ENCODE data around the gene RMI2. TPM values are rescaled to one million over a fixed set of nuclear protein-coding genes. Genes with fewer than 3 reads are reported as not detected.

RMI2 gene
- total RNA-seq, 2 experiments from 2014 or later = 53.5 to 55.1 TPM

- H3K36me3 Mint-ChIP-seq (ENCODE audit: low read depth) = peaks cover 3% of the 10 kb centered on the region
- no peaks in the 10 kb centered on the region for H3K27me3 Mint-ChIP-seq
- ChIA-PET POLR2A (interaction anchor here (0.6 kb wide), 1 partner anchor 16 kb away, joined by 10 read pairs; no protein-coding TSS in a partner anchor), CTCF (no interaction called here)
- peak overlapping the region; percentile 79 for H3K27ac Mint-ChIP-seq
- H3K4me1 Mint-ChIP-seq = peaks cover 78% of the 10 kb centered on the region
- H3K9me3 Mint-ChIP-seq = no peaks in the 10 kb centered on the region
- DNase-seq = no peak
- peak overlapping the region; percentile 23 for H3K4me3 Mint-ChIP-seq
Observed at GRCh38 chr16:11313493-11314308, 31.6 kb upstream of the RMI2 start.

- H3K27ac Mint-ChIP-seq = no peak overlapping the region
- no peak for DNase-seq
- peaks cover 77% of the 10 kb centered on the region for H3K4me1 Mint-ChIP-seq
- ChIA-PET CTCF (interaction anchor here (0.8 kb wide), 1 partner anchor 10 kb away, joined by 4 read pairs; no protein-coding TSS in a partner anchor), POLR2A (no interaction called here)
- no peaks in the 10 kb centered on the region for H3K9me3 Mint-ChIP-seq
- H3K27me3 Mint-ChIP-seq = no peaks in the 10 kb centered on the region
- H3K4me3 Mint-ChIP-seq = no peak overlapping the region
- peaks cover 3% of the 10 kb centered on the region for H3K36me3 Mint-ChIP-seq (ENCODE audit: low read depth)
Observed at GRCh38 chr16:11314309-11314894, 30.9 kb upstream of the RMI2 start.

GRCh38 chr16:11315510-11315909, 29.7 kb upstream of the RMI2 start:
- Mint-ChIP-seq H3K27ac (no peak overlapping the region), H3K9me3 (no peaks in the 10 kb centered on the region), H3K36me3 (ENCODE audit: low read depth) (peaks cover 3% of the 10 kb centered on the region), H3K4me3 (no peak overlapping the region), H3K4me1 (peaks cover 75% of the 10 kb centered on the region), H3K27me3 (no peaks in the 10 kb centered on the region)
- CTCF ChIA-PET = interaction anchor here (0.8 kb wide), 1 partner anchor 9 kb away, joined by 4 read pairs; no protein-coding TSS in a partner anchor
- no peak for DNase-seq
- POLR2A ChIA-PET = no interaction called here

GRCh38 chr16:11316331-11317015, 28.8 kb upstream of the RMI2 start:
- Mint-ChIP-seq H3K4me1 (peaks cover 70% of the 10 kb centered on the region), H3K27ac (peak overlapping the region; percentile 9)
- POLR2A ChIA-PET = no interaction called here

GRCh38 chr16:11318817-11319216, 26.4 kb upstream of the RMI2 start:
- ChIA-PET CTCF (no interaction called here), POLR2A (no interaction called here)
- Mint-ChIP-seq H3K9me3 (no peaks in the 10 kb centered on the region), H3K27me3 (no peaks in the 10 kb centered on the region), H3K36me3 (ENCODE audit: low read depth) (peaks cover 3% of the 10 kb centered on the region), H3K27ac (no peak overlapping the region), H3K4me1 (peaks cover 64% of the 10 kb centered on the region), H3K4me3 (no peak overlapping the region)
- DNase-seq = no peak

More at GRCh38 chr16:11316331-11317015, 28.8 kb upstream of the RMI2 start:
- H3K27me3 Mint-ChIP-seq = no peaks in the 10 kb centered on the region
- no peak overlapping the region for H3K4me3 Mint-ChIP-seq
- peaks cover 3% of the 10 kb centered on the region for H3K36me3 Mint-ChIP-seq (ENCODE audit: low read depth)
- DNase-seq = no peak
- CTCF ChIA-PET = interaction anchor here (1.2 kb wide), 1 partner anchor 9 kb away, joined by 3 read pairs; no protein-coding TSS in a partner anchor
- H3K9me3 Mint-ChIP-seq = no peaks in the 10 kb centered on the region

- ChIA-PET POLR2A (no interaction called here), CTCF (interaction anchor here (1.0 to 1.3 kb wide), 2 partner anchors 9 to 23 kb away, joined by 4 read pairs; no protein-coding TSS in a partner anchor)
- no peak for DNase-seq
- no peak overlapping the region for H3K27ac Mint-ChIP-seq
- peaks cover 4% of the 10 kb centered on the region for H3K36me3 Mint-ChIP-seq (ENCODE audit: low read depth)
- H3K4me1 Mint-ChIP-seq = peaks cover 57% of the 10 kb centered on the region
- no peaks in the 10 kb centered on the region for H3K9me3 Mint-ChIP-seq
- no peak overlapping the region for H3K4me3 Mint-ChIP-seq
- no peaks in the 10 kb centered on the region for H3K27me3 Mint-ChIP-seq
Observed at GRCh38 chr16:11319529-11320146, 25.6 kb upstream of the RMI2 start.

GRCh38 chr16:11320170-11320569, 25.1 kb upstream of the RMI2 start:
- H3K4me3 Mint-ChIP-seq = no peak overlapping the region
- DNase-seq = no peak
- no peaks in the 10 kb centered on the region for H3K27me3 Mint-ChIP-seq
- POLR2A ChIA-PET = no interaction called here
- no peak overlapping the region for H3K27ac Mint-ChIP-seq
- H3K36me3 Mint-ChIP-seq (ENCODE audit: low read depth) = peaks cover 9% of the 10 kb centered on the region
- H3K4me1 Mint-ChIP-seq = peaks cover 57% of the 10 kb centered on the region
- CTCF ChIA-PET = interaction anchor here (1.0 to 1.3 kb wide), 3 partner anchors 9 to 23 kb away, joined by 3 to 4 read pairs (median 4); no protein-coding TSS in a partner anchor
- no peaks in the 10 kb centered on the region for H3K9me3 Mint-ChIP-seq

GRCh38 chr16:11321662-11322061, 23.6 kb upstream of the RMI2 start:
- H3K27me3 Mint-ChIP-seq = no peaks in the 10 kb centered on the region

GRCh38 chr16:11322823-11323222, 22.4 kb upstream of the RMI2 start:
- POLR2A ChIA-PET = no interaction called here
- CTCF ChIA-PET = no interaction called here
- DNase-seq = no peak
- Mint-ChIP-seq H3K4me3 (no peak overlapping the region), H3K27ac (peak overlapping the region; percentile 84), H3K9me3 (peaks cover 2% of the 10 kb centered on the region), H3K4me1 (peaks cover 68% of the 10 kb centered on the region), H3K36me3 (ENCODE audit: low read depth) (peaks cover 27% of the 10 kb centered on the region), H3K27me3 (no peaks in the 10 kb centered on the region)

More at GRCh38 chr16:11321662-11322061, 23.6 kb upstream of the RMI2 start:
- no peak overlapping the region for H3K27ac Mint-ChIP-seq
- CTCF ChIA-PET = no interaction called here
- no peak overlapping the region for H3K4me3 Mint-ChIP-seq
- peaks cover 63% of the 10 kb centered on the region for H3K4me1 Mint-ChIP-seq
- peaks cover 15% of the 10 kb centered on the region for H3K36me3 Mint-ChIP-seq (ENCODE audit: low read depth)
- no peak for DNase-seq
- no peaks in the 10 kb centered on the region for H3K9me3 Mint-ChIP-seq
- POLR2A ChIA-PET = no interaction called here

- no peak for DNase-seq
- peak overlapping the region; percentile 84 for H3K27ac Mint-ChIP-seq
- H3K4me1 Mint-ChIP-seq = peaks cover 74% of the 10 kb centered on the region
- H3K9me3 Mint-ChIP-seq = peaks cover 2% of the 10 kb centered on the region
- no peak overlapping the region for H3K4me3 Mint-ChIP-seq
- CTCF ChIA-PET = interaction anchor here (1.3 to 1.4 kb wide), 2 partner anchors 9 to 67 kb away, joined by 3 to 4 read pairs; partner anchors contain the start of gene SOCS1
- POLR2A ChIA-PET = interaction anchor here (2.0 kb wide), 1 partner anchor 68 kb away, joined by 5 read pairs; no protein-coding TSS in a partner anchor
- peaks cover 31% of the 10 kb centered on the region for H3K36me3 Mint-ChIP-seq (ENCODE audit: low read depth)
- no peaks in the 10 kb centered on the region for H3K27me3 Mint-ChIP-seq
Observed at GRCh38 chr16:11323551-11324336, 21.5 kb upstream of the RMI2 start.

- DNase-seq = peak; percentile 60
- ChIA-PET CTCF (interaction anchor here (1.2 to 1.6 kb wide), 4 partner anchors 8 to 70 kb away, joined by 3 to 4 read pairs (median 3); partner anchors contain the start of gene SOCS1), POLR2A (interaction anchor here (2.0 kb wide), 1 partner anchor 70 kb away, joined by 5 read pairs; no protein-coding TSS in a partner anchor)
- Mint-ChIP-seq H3K36me3 (ENCODE audit: low read depth) (peaks cover 31% of the 10 kb centered on the region), H3K4me1 (peaks cover 78% of the 10 kb centered on the region), H3K27ac (peak overlapping the region; percentile 80), H3K27me3 (no peaks in the 10 kb centered on the region), H3K9me3 (peaks cover 2% of the 10 kb centered on the region), H3K4me3 (no peak overlapping the region)
Observed at GRCh38 chr16:11325404-11326083, 19.7 kb upstream of the RMI2 start.

Data from activated CD4-positive, alpha-beta T cell treated with anti-CD3 and anti-CD28 coated beads, Interleukin-2, amount 10 ng/mL, durations not matched to agents 7 days and 5 days (primary cell).